VCaP (cell line): ENCODE data around the gene ACSS1.

ENCODE experiments used
- H3K27ac ChIP-seq: fragments of 450-650 bp; 2 replicates; pipeline ENCODE4 v1.5.1; 2017
- TF ChIP-seq, protein P1 (sequence below): fragments of 450-650 bp; conservative IDR thresholded peaks from 2 replicates; pipeline ENCODE4 v1.5.1; 2017; ENCODE audit warnings: mild to moderate bottlenecking, moderate library complexity

Gene ACSS1

DNA sequence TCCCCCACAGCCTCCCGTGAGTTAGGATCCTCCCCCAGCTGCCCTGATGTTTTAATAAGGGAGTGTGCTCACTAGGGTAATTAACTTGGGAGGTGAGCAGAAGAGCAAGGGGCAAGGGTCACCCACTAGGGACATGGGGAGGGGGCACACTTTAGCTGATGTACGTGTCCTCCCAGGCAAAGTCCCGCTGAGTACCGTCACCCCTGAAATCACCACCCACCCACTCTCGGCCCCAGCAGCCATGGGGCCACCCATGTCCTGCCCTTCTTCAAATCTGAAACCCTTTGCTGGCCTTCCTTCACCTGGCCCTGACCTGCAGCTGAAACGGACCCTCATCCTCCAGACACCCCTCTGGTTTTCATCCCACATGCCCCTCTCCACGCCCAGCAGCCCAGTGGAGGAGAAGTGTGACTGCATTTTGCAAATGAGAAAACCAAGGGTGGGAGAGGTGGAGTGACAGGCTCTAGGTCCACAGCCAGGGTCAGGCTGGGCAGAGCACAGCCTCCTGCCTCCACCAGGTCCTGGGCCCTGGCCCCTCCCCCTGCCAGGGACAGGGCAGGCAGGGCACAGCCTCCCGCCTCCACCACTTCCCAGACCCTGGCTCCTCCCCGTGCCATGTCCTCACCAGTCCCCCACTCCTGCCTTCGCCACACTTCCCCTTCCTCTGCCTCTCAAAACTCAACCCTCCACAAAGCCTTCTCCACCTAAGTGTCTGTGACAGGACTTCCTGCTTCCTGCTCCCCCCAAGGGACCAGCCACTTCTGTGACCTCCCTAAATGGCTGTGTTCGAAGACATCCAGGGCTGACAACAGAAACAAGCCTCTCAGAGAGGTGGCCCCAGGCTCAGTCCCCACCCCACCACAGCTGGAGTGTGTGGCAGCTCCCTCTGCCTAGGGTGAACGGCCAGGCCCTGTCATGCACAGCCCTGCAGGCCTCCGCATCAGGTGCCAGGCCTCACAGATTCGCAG lies 15.1 kb downstream of the ACSS1 start:
- H3K27ac ChIP-seq = peak overlapping the region; percentile 99
- TF ChIP-seq, protein P1, sequence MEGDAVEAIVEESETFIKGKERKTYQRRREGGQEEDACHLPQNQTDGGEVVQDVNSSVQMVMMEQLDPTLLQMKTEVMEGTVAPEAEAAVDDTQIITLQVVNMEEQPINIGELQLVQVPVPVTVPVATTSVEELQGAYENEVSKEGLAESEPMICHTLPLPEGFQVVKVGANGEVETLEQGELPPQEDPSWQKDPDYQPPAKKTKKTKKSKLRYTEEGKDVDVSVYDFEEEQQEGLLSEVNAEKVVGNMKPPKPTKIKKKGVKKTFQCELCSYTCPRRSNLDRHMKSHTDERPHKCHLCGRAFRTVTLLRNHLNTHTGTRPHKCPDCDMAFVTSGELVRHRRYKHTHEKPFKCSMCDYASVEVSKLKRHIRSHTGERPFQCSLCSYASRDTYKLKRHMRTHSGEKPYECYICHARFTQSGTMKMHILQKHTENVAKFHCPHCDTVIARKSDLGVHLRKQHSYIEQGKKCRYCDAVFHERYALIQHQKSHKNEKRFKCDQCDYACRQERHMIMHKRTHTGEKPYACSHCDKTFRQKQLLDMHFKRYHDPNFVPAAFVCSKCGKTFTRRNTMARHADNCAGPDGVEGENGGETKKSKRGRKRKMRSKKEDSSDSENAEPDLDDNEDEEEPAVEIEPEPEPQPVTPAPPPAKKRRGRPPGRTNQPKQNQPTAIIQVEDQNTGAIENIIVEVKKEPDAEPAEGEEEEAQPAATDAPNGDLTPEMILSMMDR = no peak

DNA sequence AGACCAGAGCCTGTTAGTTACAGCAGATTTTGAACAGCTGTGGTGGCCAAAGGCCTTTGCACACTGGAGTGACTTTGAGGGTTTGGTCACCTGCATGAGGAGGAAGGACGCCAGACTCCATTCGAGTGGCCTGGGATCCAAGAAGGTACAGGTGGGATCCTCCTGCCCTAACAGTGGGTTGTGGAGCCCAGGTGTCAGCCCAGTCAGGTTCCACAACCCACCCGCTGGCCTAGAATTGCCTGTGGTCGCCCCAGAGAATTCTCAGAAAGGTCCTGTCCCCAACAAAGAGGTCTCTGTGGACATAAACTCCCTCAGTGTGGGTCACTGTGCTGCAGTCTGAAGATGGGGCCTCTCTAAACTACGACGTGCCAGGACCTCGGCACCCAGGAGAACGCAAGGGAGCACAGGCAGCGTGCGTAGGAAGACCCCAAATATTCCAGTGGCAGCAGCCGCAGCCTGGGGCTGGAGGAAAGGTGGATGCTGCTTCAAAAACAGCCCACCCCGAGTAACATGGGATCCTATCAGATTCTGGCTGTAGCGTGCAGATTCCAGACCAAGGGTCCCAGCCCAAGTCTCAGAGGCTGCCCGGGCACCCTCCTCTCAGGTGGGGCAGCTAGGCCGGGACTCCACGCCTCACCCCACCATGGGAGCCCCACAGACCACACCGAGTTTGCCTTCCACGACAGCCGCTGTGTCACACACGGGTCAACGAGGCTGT lies 16.0 kb downstream of the ACSS1 start:
- TF ChIP-seq, protein P1 = no peak
- peak overlapping the region; percentile 99 for H3K27ac ChIP-seq

DNA sequence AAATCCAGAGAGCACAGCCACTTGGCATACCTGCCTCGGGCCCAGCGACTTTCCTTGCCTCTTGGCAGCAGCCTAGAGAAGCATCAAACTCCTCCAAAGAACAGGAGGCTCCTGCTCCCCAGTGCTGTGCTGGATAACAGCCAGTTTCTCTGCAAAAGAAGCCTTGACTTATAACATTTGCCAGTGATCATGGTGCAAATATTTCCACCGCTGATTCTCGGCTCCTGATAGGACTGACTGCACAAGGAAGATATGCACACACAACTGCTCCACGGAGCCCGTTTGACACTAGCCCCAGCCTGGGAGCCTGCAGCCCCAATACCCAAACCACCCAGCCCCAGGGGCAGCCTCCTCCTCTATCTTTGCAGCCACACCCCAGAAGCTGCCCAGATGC lies 17.5 kb downstream of the ACSS1 start:
- peak overlapping the region; percentile 99 for H3K27ac ChIP-seq
- TF ChIP-seq, protein P1 = no peak

DNA sequence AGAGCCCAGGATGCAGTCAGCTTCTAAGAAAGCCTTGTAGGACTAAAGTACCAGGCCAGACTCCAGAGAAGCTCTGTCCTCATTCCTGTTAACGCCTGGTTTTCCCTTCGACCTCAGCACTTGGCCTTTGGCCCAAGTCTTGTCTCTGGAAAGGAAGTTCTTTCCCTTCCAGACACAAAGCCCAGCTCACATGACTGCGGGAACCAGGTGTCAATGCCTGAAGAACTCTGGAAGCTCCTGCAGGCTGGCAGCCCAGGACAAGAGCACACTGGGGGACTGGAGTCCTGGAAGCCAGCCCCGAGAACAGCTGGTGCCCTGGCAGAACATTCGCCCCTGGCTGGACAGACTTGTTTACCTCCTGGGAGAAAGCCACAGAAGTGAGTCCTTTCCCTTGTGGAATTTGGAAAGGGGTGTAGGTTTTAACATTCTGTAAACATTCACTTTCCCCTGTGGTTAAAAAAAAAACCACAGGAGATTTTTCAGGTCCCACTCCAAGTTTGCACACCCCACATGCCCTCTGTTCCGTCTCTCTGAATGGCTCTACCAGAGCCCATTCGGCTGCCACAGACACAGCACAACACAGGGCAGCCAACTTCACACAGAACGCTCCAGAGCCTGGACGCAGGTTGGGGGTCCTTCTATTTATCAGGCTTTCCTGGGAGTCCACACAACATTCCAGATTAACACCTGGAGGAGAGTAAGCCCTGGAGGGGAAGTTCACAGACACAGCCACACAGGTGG lies 18.1 kb downstream of the ACSS1 start:
- TF ChIP-seq, protein P1 = no peak

DNA sequence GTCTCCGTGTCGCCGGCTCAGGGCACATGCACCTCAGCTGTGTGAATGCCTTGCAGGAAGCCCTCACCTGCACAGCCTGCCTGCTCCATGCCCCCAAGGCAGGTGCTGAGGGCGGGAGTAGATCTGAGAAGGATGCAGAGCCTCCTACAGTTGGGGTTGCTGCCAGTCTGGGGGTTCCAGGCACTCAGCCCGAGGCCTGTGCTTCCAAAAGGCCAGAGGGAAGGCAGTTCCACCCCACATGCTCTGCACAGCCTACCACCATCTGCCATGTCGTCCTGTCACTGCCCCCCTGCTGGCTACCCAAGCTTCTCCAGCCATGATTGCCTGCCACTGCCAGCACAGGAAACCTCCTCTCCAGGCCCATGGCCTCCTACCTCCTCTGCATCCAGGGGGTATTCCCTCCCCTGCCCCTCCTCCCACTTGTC lies 19.3 kb downstream of the ACSS1 start:
- peak overlapping the region; percentile 99 for H3K27ac ChIP-seq
- TF ChIP-seq, protein P1 = no peak

More for the DNA sequence above, 18.1 kb downstream of the ACSS1 start:
- peak overlapping the region; percentile 99 for H3K27ac ChIP-seq

DNA sequence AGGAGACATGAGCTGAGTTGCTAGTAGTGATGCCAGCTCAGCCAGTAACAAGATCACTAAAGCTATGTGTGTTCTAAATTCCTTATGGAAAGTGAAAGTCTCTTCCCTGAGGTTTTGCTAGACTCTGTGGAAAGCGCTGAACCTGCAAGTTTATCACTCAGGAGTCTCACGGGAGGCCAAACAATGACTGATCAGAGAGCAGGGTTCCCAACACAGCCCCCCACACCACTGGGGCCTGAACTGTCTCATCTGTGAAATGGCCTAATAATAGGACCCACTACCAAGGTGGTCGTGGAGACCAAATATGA lies 19.9 kb downstream of the ACSS1 start:
- peak overlapping the region; percentile 99 for H3K27ac ChIP-seq
- TF ChIP-seq, protein P1 = no peak
